HEK293 (cell line): Measurements from ENCODE around the gene CAVIN3.
"Not testable (repeated sequence)": the region's sequence is repeated elsewhere in the genome, so short reads cannot be mapped to it uniquely, and the experiment has no call there.

Experiments
- CTCF ChIA-PET: fragments of 350-600 bp; formaldehyde crosslinking; extraction: SDS; loops from one replicate; lab custom pipeline; 2021; ENCODE audit warnings: antibody characterized with exemption; lab: Yijun Ruan, JAX
- POLR2A ChIA-PET: fragments of 300-600 bp; formaldehyde crosslinking; extraction: SDS; loops from one replicate; lab custom pipeline; 2020; ENCODE audit warnings: antibody characterized with exemption, inconsistent platforms; lab: Yijun Ruan, JAX
- H3K27ac ChIP-seq: fragments of 200-500 bp; sonication (Bioruptor generic); 2 replicates; pipeline ENCODE4 v1.5.1; 2014; ENCODE audit warnings: low read depth, low read length, control low read depth, inconsistent platforms; ENCODE audit errors: extremely low read depth
- H3K36me3 ChIP-seq, 2 experiments: fragments of 200-500 bp in 1 of 2; sonication (Bioruptor generic) in 1 of 2; 1 replicate in 1 of 2; 2 replicates in 1 of 2; pipeline ENCODE4 v1.5.1; 2014 to 2017; ENCODE audit warnings: inconsistent platforms in 2 of 2, low read length in 2 of 2; ENCODE audit not compliant: control insufficient read depth in 2 of 2, insufficient read depth in 1 of 2
- H3K4me1 ChIP-seq: fragments of 200-500 bp; sonication (Bioruptor generic); 2 replicates; pipeline ENCODE4 v1.5.1; 2014; ENCODE audit warnings: mild to moderate bottlenecking, low read length, inconsistent platforms; ENCODE audit not compliant: control insufficient read depth, insufficient read depth
- H3K4me3 ChIP-seq: 2 replicates; pipeline ENCODE4 v1.5.1; 2011; ENCODE audit warnings: low read depth, mild to moderate bottlenecking, control low read depth, low read length, moderate library complexity
- H3K9me3 ChIP-seq: fragments of 200-500 bp; sonication (Bioruptor generic); 2 replicates; pipeline ENCODE4 v1.5.1; 2014; ENCODE audit warnings: low read depth, low read length, inconsistent platforms; ENCODE audit not compliant: control insufficient read depth, insufficient read depth
- BCL11B ChIP-seq: fragments of 450-650 bp; formaldehyde crosslinking; IDR thresholded peaks from 2 replicates; pipeline ENCODE4 v1.5.1; 2016; ENCODE audit warnings: low read depth, missing biosample characterization, missing genetic modification characterization
- KLF7 ChIP-seq: fragments of 450-650 bp; formaldehyde crosslinking; IDR thresholded peaks from 2 replicates; pipeline ENCODE4 v1.5.1; 2016; ENCODE audit warnings: missing biosample characterization, missing genetic modification characterization, borderline replicate concordance
- KLF8 ChIP-seq: fragments of 450-650 bp; formaldehyde crosslinking; IDR thresholded peaks from 2 replicates; pipeline ENCODE4 v1.5.1; 2016; ENCODE audit warnings: missing biosample characterization, missing genetic modification characterization
- MEIS1 ChIP-seq: sonication (generic); formaldehyde crosslinking; IDR thresholded peaks from 2 replicates; pipeline ENCODE4 v1.8.1; 2022; ENCODE audit warnings: missing genetic modification reagents, mild to moderate bottlenecking, borderline replicate concordance
- OSR2 ChIP-seq: fragments of 450-650 bp; formaldehyde crosslinking; IDR thresholded peaks from 2 replicates; pipeline ENCODE4 v1.5.1; 2016; ENCODE audit warnings: missing biosample characterization, missing genetic modification characterization
- PRDM1 ChIP-seq: fragments of 450-650 bp; formaldehyde crosslinking; IDR thresholded peaks from 2 replicates; pipeline ENCODE4; 2016; ENCODE audit warnings: missing biosample characterization, missing genetic modification characterization
- ZBTB17 ChIP-seq: fragments of 450-650 bp; formaldehyde crosslinking; IDR thresholded peaks from 2 replicates; pipeline ENCODE4 v1.5.1; 2016; ENCODE audit warnings: missing biosample characterization, missing genetic modification characterization
- ZBTB7A ChIP-seq: fragments of 450-650 bp; formaldehyde crosslinking; IDR thresholded peaks from 2 replicates; pipeline ENCODE4 v1.5.1; 2016; ENCODE audit warnings: low read depth, missing biosample characterization, missing genetic modification characterization
- ZEB2 ChIP-seq: fragments of 450-650 bp; formaldehyde crosslinking; IDR thresholded peaks from 2 replicates; pipeline ENCODE4 v1.5.1; 2016; ENCODE audit warnings: missing biosample characterization, missing genetic modification characterization
- ZNF146 ChIP-seq: fragments of 450-650 bp; formaldehyde crosslinking; IDR thresholded peaks from 2 replicates; pipeline ENCODE4 v1.5.1; 2016; ENCODE audit warnings: missing biosample characterization, missing genetic modification characterization
- ZNF214 ChIP-seq: fragments of 450-650 bp; formaldehyde crosslinking; IDR thresholded peaks from 2 replicates; pipeline ENCODE4 v1.5.1; 2017; ENCODE audit warnings: missing biosample characterization, mild to moderate bottlenecking, missing genetic modification characterization, borderline replicate concordance
- ZNF37A ChIP-seq: fragments of 450-650 bp; IDR thresholded peaks from 2 replicates; pipeline ENCODE4 v1.5.1; 2018; ENCODE audit warnings: missing biosample characterization, missing genetic modification characterization
- ZNF423 ChIP-seq: fragments of 450-650 bp; formaldehyde crosslinking; IDR thresholded peaks from 2 replicates; pipeline ENCODE4 v1.5.1; 2016; ENCODE audit warnings: missing biosample characterization, missing genetic modification characterization
- ZNF530 ChIP-seq: fragments of 450-650 bp; formaldehyde crosslinking; IDR thresholded peaks from 2 replicates; pipeline ENCODE4 v1.5.1; 2016; ENCODE audit warnings: low read depth, missing biosample characterization, missing genetic modification characterization
- ZNF610 ChIP-seq: fragments of 450-650 bp; formaldehyde crosslinking; IDR thresholded peaks from 2 replicates; pipeline ENCODE4 v1.5.1; 2016; ENCODE audit warnings: missing biosample characterization, missing genetic modification characterization, borderline replicate concordance
- ZNF654 ChIP-seq: fragments of 450-650 bp; formaldehyde crosslinking; IDR thresholded peaks from 2 replicates; pipeline ENCODE4 v1.5.1; 2016; ENCODE audit warnings: low read depth, missing biosample characterization, missing genetic modification characterization
- ZNF776 ChIP-seq: fragments of 450-650 bp; formaldehyde crosslinking; IDR thresholded peaks from 2 replicates; pipeline ENCODE4 v1.5.0; 2017; ENCODE audit warnings: missing biosample characterization, missing genetic modification characterization, borderline replicate concordance
- ZSCAN23 ChIP-seq: fragments of 450-650 bp; formaldehyde crosslinking; IDR thresholded peaks from 2 replicates; pipeline ENCODE4 v1.5.1; 2016; ENCODE audit warnings: missing biosample characterization, missing genetic modification characterization
- ZXDB ChIP-seq: fragments of 450-650 bp; formaldehyde crosslinking; IDR thresholded peaks from 2 replicates; pipeline ENCODE4 v1.5.1; 2016; ENCODE audit warnings: missing biosample characterization, missing genetic modification characterization
- TF ChIP-seq, protein P1 (sequence below): fragments of 450-650 bp; formaldehyde crosslinking; conservative IDR thresholded peaks from 2 replicates; pipeline ENCODE4 v1.5.1; 2016; ENCODE audit warnings: low read depth, missing biosample characterization, missing genetic modification characterization
- TF ChIP-seq, protein P2 (sequence below): fragments of 450-650 bp; formaldehyde crosslinking; IDR thresholded peaks from 2 replicates; pipeline ENCODE4; 2016; ENCODE audit warnings: missing biosample characterization, missing genetic modification characterization
- TF ChIP-seq, protein P3 (sequence below): fragments of 450-650 bp; formaldehyde crosslinking; IDR thresholded peaks from 2 replicates; pipeline ENCODE4 v1.5.1; 2016; ENCODE audit warnings: missing biosample characterization, missing genetic modification characterization, low read depth

Gene CAVIN3

DNA sequence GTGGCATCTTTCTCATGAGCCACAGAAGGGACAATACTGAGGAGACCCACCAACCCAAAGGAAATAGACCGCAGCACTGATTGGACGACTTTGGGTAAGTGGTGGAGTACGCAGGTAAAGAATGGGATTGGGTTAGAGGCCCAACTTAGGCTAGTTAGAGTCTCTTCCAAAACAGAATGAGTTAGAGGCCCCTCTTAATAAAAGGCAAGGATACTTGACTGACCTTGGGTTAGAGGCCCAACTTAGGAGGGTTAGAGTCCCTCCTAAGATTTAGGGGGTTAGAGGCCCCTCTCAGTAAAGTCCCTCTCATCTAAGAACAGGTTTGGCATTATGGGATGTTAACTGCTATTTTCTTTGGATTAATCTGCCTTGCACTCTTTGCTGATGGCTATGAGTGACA, 36.1 kb downstream of the CAVIN3 start:
- CTCF ChIA-PET: no interaction called here
- H3K27ac ChIP-seq: no peak overlapping the region
- TF ChIP-seq ZNF214 (tag by site-specific recombination): no peak
- no peak for TF ChIP-seq ZNF530 (tag by site-specific recombination)
- no peak for TF ChIP-seq ZNF776
- no peak for TF ChIP-seq ZNF610 (tag by site-specific recombination)
- TF ChIP-seq KLF8 (tag by site-specific recombination): no peak
- no peaks in the 10 kb centered on the region for H3K9me3 ChIP-seq
- no peaks in the 10 kb centered on the region for H3K4me1 ChIP-seq
- H3K36me3 ChIP-seq: no peaks in the 10 kb centered on the region
- POLR2A ChIA-PET: no interaction called here
- no peak overlapping the region for H3K4me3 ChIP-seq

DNA sequence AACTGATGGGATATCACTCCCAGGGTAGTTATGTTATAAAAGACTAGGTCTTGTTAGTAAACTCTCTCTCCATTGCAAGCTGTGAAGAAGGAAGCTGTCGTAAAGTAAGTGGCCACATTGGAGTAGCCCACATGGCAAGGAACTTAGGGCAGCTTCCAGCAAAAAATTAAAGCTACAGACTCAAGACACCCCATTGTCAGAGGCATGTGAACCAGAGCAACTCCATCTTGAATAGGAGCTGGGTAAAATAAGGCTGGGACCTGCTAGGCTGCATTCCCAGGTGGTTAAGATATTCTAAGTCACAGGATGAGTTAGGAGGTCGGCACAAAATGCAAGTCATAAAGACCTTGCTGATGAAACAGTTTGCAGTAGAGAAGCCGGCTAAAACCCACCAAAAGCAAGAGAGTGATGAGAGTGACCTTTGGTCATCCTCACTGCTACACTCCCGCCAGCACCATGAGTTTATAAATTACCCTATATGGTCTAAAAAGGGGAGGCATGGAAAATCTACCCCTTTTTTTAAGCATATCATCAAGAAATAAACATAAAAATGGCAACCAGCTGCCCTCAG, 36.8 kb downstream of the CAVIN3 start:
- Histone ChIP-seq H3K4me3 (no peak overlapping the region), H3K9me3 (no peaks in the 10 kb centered on the region), H3K36me3 (no peaks in the 10 kb centered on the region), H3K4me1 (no peaks in the 10 kb centered on the region), H3K27ac (no peak overlapping the region)
- POLR2A ChIA-PET: no interaction called here
- CTCF ChIA-PET: interaction anchor here (0.8 to 1.1 kb wide), 3 partner anchors 9 to 68 kb away, joined by 3 to 4 read pairs (median 4); no protein-coding TSS in a partner anchor
- TF ChIP-seq ZNF37A (no peak), ZNF423 (tag by site-specific recombination) (no peak), ZBTB7A (tag by site-specific recombination) (no peak)

DNA sequence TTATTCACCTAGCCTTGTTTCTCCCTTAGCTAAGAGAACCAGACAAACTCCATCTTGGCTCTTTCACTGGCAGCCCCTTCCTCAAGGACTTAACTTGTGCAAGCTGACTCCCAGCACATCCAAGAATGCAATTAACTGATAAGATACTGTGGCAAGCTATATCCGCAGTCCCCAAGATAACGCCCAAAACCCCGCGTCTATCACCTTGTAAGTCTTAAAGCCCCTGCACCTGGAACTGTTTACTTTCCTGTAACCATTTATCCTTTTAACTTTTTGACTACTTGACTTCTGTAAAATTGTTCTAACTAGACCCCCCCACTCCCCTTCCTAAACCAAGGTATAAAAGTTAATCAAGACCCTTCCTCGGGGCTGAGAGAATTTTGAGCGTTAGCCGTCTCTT, 39.5 kb downstream of the CAVIN3 start:
- H3K27ac ChIP-seq, POLR2A ChIA-PET: not testable (repeated sequence)
- CTCF ChIA-PET: interaction anchor here (0.7 kb wide), 1 partner anchor 8 kb away, joined by 3 read pairs; no protein-coding TSS in a partner anchor

DNA sequence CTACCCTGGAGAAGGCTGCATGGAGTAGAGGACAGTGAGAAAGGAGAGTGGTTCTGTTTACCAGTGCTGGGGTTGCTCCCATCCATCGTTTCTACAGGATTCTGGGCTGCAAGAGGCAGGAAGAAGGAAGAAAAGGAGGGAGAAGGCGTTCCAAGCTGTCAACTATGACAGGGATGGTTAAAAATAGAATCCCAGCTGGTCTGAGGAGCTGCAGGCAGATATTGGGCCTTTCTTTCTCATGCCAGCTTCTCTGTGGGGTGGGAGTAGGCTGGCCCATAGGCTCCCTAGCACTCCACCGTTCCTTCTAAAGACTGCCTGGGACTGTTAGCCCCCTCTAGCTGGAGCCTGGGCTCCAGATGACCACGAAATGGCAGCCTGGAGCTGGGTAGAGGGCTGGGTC, 47.1 kb downstream of the CAVIN3 start:
- ChIA-PET POLR2A (no interaction called here), CTCF (interaction anchor here (0.6 to 1.8 kb wide), 3 partner anchors 39 to 90 kb away, joined by 3 to 5 read pairs (median 3); no protein-coding TSS in a partner anchor)
- no peak overlapping the region for H3K4me3 ChIP-seq

More for the DNA sequence above, 39.5 kb downstream of the CAVIN3 start:
- not testable (repeated sequence) for H3K36me3 ChIP-seq, H3K4me3 ChIP-seq, H3K9me3 ChIP-seq, H3K4me1 ChIP-seq

DNA sequence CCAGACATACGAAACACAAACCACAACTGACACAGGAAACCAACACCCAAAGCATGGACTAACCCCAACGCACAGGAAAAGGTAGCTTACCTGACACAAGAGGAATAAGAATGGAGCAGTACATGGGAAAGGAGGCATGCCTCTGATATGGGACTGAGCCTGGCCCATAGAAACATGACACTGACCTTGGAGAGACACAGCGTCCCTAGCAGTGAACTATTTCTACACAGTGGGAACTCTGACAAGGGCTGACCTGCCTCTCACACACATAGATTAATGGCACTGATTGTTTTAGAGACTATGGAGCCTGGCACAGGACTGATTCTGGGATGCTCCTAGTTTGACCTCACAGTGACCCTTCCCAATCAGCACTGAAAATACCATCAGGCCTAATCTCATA, 48.7 kb downstream of the CAVIN3 start:
- Histone ChIP-seq H3K4me1 (no peaks in the 10 kb centered on the region), H3K27ac (no peak overlapping the region), H3K9me3 (no peaks in the 10 kb centered on the region), H3K4me3 (no peak overlapping the region), H3K36me3 (no peaks in the 10 kb centered on the region)
- ChIA-PET CTCF (no interaction called here), POLR2A (no interaction called here)
- no peak for TF ChIP-seq KLF7 (tag by site-specific recombination)
- TF ChIP-seq, protein P1, sequence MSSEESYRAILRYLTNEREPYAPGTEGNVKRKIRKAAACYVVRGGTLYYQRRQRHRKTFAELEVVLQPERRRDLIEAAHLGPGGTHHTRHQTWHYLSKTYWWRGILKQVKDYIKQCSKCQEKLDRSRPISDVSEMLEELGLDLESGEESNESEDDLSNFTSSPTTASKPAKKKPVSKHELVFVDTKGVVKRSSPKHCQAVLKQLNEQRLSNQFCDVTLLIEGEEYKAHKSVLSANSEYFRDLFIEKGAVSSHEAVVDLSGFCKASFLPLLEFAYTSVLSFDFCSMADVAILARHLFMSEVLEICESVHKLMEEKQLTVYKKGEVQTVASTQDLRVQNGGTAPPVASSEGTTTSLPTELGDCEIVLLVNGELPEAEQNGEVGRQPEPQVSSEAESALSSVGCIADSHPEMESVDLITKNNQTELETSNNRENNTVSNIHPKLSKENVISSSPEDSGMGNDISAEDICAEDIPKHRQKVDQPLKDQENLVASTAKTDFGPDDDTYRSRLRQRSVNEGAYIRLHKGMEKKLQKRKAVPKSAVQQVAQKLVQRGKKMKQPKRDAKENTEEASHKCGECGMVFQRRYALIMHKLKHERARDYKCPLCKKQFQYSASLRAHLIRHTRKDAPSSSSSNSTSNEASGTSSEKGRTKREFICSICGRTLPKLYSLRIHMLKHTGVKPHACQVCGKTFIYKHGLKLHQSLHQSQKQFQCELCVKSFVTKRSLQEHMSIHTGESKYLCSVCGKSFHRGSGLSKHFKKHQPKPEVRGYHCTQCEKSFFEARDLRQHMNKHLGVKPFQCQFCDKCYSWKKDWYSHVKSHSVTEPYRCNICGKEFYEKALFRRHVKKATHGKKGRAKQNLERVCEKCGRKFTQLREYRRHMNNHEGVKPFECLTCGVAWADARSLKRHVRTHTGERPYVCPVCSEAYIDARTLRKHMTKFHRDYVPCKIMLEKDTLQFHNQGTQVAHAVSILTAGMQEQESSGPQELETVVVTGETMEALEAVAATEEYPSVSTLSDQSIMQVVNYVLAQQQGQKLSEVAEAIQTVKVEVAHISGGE: no peak
- no peak for TF ChIP-seq ZEB2 (tag by site-specific recombination)
- TF ChIP-seq, protein P2, sequence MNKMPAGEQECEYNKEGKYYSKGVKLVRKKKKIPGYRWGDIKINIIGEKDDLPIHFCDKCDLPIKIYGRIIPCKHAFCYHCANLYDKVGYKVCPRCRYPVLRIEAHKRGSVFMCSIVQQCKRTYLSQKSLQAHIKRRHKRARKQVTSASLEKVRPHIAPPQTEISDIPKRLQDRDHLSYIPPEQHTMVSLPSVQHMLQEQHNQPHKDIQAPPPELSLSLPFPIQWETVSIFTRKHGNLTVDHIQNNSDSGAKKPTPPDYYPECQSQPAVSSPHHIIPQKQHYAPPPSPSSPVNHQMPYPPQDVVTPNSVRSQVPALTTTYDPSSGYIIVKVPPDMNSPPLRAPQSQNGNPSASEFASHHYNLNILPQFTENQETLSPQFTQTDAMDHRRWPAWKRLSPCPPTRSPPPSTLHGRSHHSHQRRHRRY (tag by site-specific recombination): no peak
- no peak for TF ChIP-seq ZNF146 (tag by site-specific recombination)
- TF ChIP-seq ZXDB (tag by site-specific recombination): no peak

More for the DNA sequence above, 47.1 kb downstream of the CAVIN3 start:
- H3K36me3 ChIP-seq: no peaks in the 10 kb centered on the region
- H3K9me3 ChIP-seq: no peaks in the 10 kb centered on the region
- no peaks in the 10 kb centered on the region for H3K4me1 ChIP-seq
- H3K27ac ChIP-seq: no peak overlapping the region
- TF ChIP-seq MEIS1 (CRISPR knock-in tag) (no peak), ZSCAN23 (tag by site-specific recombination) (no peak), ZBTB17 (tag by site-specific recombination) (no peak), BCL11B (tag by site-specific recombination) (no peak), PRDM1 (tag by site-specific recombination) (no peak), ZNF654 (tag by site-specific recombination) (no peak), OSR2 (no peak)
- TF ChIP-seq, protein P3, sequence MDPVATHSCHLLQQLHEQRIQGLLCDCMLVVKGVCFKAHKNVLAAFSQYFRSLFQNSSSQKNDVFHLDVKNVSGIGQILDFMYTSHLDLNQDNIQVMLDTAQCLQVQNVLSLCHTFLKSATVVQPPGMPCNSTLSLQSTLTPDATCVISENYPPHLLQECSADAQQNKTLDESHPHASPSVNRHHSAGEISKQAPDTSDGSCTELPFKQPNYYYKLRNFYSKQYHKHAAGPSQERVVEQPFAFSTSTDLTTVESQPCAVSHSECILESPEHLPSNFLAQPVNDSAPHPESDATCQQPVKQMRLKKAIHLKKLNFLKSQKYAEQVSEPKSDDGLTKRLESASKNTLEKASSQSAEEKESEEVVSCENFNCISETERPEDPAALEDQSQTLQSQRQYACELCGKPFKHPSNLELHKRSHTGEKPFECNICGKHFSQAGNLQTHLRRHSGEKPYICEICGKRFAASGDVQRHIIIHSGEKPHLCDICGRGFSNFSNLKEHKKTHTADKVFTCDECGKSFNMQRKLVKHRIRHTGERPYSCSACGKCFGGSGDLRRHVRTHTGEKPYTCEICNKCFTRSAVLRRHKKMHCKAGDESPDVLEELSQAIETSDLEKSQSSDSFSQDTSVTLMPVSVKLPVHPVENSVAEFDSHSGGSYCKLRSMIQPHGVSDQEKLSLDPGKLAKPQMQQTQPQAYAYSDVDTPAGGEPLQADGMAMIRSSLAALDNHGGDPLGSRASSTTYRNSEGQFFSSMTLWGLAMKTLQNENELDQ: no peak
